Karpas-422 (cell line): Measurements from ENCODE around the gene ZNF488. TPM values are rescaled to one million over a fixed set of nuclear protein-coding genes. Genes with fewer than 3 reads are reported as not detected.

ENCODE experiments used
- DNase-seq: peaks from one replicate; pipeline ENCODE4 v3.0.0-alpha.2; 2015
- H2AFZ ChIP-seq: fragments of 200-600 bp; sonication (generic); 2 replicates; pipeline ENCODE4 v1.6.1; 2014; ENCODE audit warnings: antibody characterized with exemption, low read length, mixed read lengths
- H3K27ac ChIP-seq: fragments of 200-600 bp; sonication (generic); 2 replicates; pipeline ENCODE4 v1.5.1; 2014; ENCODE audit warnings: mild to moderate bottlenecking, low read length, moderate library complexity
- H3K27me3 ChIP-seq: fragments of 200-600 bp; sonication (generic); 2 replicates; pipeline ENCODE4 v1.6.1; 2014; ENCODE audit warnings: low read length, mixed read lengths
- H3K36me3 ChIP-seq: fragments of 200-600 bp; sonication (generic); 2 replicates; pipeline ENCODE4 v1.6.1; 2014; ENCODE audit warnings: low read length, mixed read lengths; ENCODE audit not compliant: insufficient read depth
- H3K4me1 ChIP-seq: fragments of 200-600 bp; sonication (generic); 2 replicates; pipeline ENCODE4 v1.6.1; 2014; ENCODE audit warnings: mild to moderate bottlenecking, low read length, mixed read lengths
- H3K4me2 ChIP-seq: fragments of 200-600 bp; sonication (generic); 2 replicates; pipeline ENCODE4 v1.6.1; 2014; ENCODE audit warnings: low read length, low read depth, mild to moderate bottlenecking; ENCODE audit not compliant: poor library complexity, severe bottlenecking
- H3K4me3 ChIP-seq: fragments of 200-600 bp; sonication (generic); 2 replicates; pipeline ENCODE4 v1.5.1; 2014; ENCODE audit warnings: mild to moderate bottlenecking, antibody characterized with exemption, low read length, mixed read lengths
- H3K79me2 ChIP-seq: fragments of 200-600 bp; sonication (generic); 2 replicates; pipeline ENCODE4 v1.6.1; 2014; ENCODE audit warnings: mild to moderate bottlenecking, low read length, mixed read lengths
- H3K9ac ChIP-seq: fragments of 200-600 bp; sonication (generic); 2 replicates; pipeline ENCODE4 v1.6.0; 2014; ENCODE audit warnings: low read length
- H3K9me2 ChIP-seq: fragments of 200-600 bp; sonication (generic), shearing (Covaris generic); replicated peaks from 2 replicates; pipeline ENCODE4 v1.6.0; 2014; ENCODE audit warnings: mild to moderate bottlenecking, low read length, moderate library complexity; ENCODE audit not compliant: insufficient read depth
- H3K9me3 ChIP-seq: fragments of 300-700, 200-600 bp; sonication (generic); 2 replicates; pipeline ENCODE4 v1.6.1; 2014; ENCODE audit warnings: low read length, mixed read lengths
- H4K20me1 ChIP-seq: fragments of 200-600 bp; sonication (generic); 2 replicates; pipeline ENCODE4 v1.6.1; 2014; ENCODE audit warnings: mild to moderate bottlenecking, antibody characterized with exemption, low read length, low read depth; ENCODE audit not compliant: insufficient read depth
- total RNA-seq: library from RNA; depleted of rRNA; stranded (reverse); fragments of >200 nt; shearing (Covaris generic); gene quantifications from 2 replicates; pipeline ENCODE4 v1.2.3, GENCODE V29; 2014; ENCODE audit warnings: low replicate concordance

ZNF488 gene
- total RNA-seq, 1 experiment from 2014 or later: not detected

- Histone ChIP-seq H3K9me2 (no peaks in the 10 kb centered on the region), H3K27ac (no peak overlapping the region), H3K9ac (no peak overlapping the region), H3K36me3 (no peaks in the 10 kb centered on the region), H3K79me2 (no peaks in the 10 kb centered on the region), H3K27me3 (no peaks in the 10 kb centered on the region), H3K4me1 (no peaks in the 10 kb centered on the region), H3K4me3 (no peak overlapping the region), H4K20me1 (no peaks in the 10 kb centered on the region), H3K9me3 (no peaks in the 10 kb centered on the region), H3K4me2 (no peak overlapping the region), H2AFZ (no peak overlapping the region)
- DNase-seq: no peak
Measured at GRCh38 chr10:47323636-47324296, 60.3 kb downstream of the ZNF488 start.

DNA sequence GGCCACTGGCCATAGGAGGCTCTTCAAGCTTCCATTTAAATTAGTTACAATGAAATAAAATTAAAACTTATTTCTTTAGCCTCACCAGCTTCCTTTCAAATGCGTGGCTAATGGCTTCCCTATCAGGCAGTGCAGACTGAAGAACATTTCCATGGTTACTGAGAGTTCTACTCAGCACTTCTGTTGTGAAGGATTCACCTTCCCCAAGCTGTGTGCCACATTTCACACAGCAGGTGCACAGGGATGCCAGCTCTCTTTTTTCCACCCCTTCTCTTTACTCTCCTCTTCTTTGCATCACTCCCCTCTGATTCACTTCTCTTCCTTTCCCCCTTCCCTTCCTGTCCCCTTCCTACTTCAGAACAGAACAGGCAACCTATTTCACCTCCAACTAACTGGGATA, 61.0 kb downstream of the ZNF488 start:
- H3K36me3 ChIP-seq: no peaks in the 10 kb centered on the region
- H3K27me3 ChIP-seq: no peaks in the 10 kb centered on the region
- H3K9me2 ChIP-seq: no peaks in the 10 kb centered on the region
- no peak overlapping the region for H3K27ac ChIP-seq
- H3K4me3 ChIP-seq: no peak overlapping the region
- H3K9me3 ChIP-seq: no peaks in the 10 kb centered on the region
- H3K9ac ChIP-seq: no peak overlapping the region
- H3K4me2 ChIP-seq: no peak overlapping the region
- DNase-seq: no peak
- no peaks in the 10 kb centered on the region for H3K79me2 ChIP-seq
- H3K4me1 ChIP-seq: no peaks in the 10 kb centered on the region
- H2AFZ ChIP-seq: no peak overlapping the region
- no peaks in the 10 kb centered on the region for H4K20me1 ChIP-seq

DNA sequence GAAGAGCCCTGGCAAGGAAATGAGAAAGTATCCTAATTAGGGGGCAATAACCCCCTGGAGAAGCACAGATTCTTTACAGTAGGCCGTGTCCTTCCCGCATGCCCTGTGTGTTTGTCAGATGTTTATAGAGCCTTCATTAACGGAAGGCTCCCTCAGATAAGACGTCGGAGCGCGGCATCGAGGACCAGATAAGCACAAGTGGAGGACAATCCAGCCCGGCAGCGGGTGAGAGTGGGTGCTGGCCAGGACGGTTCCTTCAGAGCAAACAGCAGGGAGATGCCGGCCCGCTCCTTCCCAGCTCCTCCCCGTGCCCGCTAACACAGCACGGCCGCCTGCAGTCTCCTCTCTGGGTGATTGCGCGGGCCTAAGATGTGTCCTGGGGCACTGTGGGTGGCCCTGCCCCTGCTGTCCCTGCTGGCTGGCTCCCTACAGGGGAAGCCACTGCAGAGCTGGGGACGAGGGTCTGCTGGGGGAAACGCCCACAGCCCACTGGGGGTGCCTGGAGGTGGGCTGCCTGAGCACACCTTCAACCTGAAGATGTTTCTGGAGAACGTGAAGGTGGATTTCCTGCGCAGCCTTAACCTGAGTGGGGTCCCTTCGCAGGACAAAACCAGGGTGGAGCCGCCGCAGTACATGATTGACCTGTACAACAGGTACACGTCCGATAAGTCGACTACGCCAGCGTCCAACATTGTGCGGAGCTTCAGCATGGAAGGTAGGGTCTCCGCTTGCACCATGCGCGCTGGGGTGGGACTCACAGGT, 61.6 kb downstream of the ZNF488 start, which contains the start of gene GDF2:
Gene GDF2, plus strand, starts transcription at position 155 of the 762 bp plus-strand sequence. Its CDS starts 215 bp downstream, at position 370.
- Histone ChIP-seq H3K79me2 (no peaks in the 10 kb centered on the region), H3K4me2 (no peak within 1 kb of the TSS), H3K36me3 (no peaks in the 10 kb centered on the region), H3K9me3 (no peaks in the 10 kb centered on the region), H2AFZ (no peak within 1 kb of the TSS), H4K20me1 (no peaks in the 10 kb centered on the region), H3K4me1 (no peaks in the 10 kb centered on the region), H3K27me3 (no peaks in the 10 kb centered on the region), H3K9me2 (no peaks in the 10 kb centered on the region), H3K27ac (no peak within 1 kb of the TSS), H3K9ac (no peak within 1 kb of the TSS), H3K4me3 (no peak within 1 kb of the TSS)
- DNase-seq: no peak

DNA sequence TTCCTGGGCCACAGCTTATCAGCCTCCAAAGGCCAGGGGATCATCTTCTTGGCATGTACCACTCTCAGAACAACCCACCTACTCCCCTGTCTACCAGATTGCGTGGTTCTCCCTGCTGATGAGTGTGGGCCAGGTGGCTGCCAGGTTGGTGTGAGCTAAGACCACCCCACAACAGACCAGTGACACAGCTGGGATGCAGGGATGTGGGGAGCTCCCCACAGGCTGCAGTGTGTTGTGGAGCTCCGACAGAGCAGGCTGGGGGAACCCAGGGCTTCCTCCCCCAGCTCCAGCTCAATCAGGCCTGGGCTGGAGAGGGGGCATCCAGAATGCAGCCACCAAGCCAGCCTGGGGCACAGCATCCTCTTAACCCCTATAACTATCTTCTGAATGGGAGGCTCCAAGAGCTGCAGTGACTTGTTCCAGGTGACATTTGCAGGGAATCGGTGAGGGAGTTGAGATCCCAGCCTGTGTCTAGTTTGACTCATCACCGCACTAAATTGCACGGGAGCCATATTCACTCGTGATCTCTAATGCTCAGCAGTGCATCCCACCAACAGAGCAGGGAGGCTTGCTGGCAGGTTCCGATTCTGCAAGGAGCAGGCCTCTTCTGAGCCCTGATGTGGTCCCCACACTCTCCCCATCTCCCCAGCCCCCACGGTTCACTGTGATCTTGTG, 62.4 kb downstream of the ZNF488 start:
- no peak overlapping the region for H3K4me3 ChIP-seq
- H3K9me2 ChIP-seq: no peaks in the 10 kb centered on the region
- no peak overlapping the region for H2AFZ ChIP-seq
- no peaks in the 10 kb centered on the region for H4K20me1 ChIP-seq
- H3K4me2 ChIP-seq: no peak overlapping the region
- H3K36me3 ChIP-seq: no peaks in the 10 kb centered on the region
- DNase-seq: no peak
- H3K27ac ChIP-seq: no peak overlapping the region
- no peaks in the 10 kb centered on the region for H3K27me3 ChIP-seq
- H3K4me1 ChIP-seq: no peaks in the 10 kb centered on the region
- H3K9me3 ChIP-seq: no peaks in the 10 kb centered on the region
- H3K79me2 ChIP-seq: no peaks in the 10 kb centered on the region
- no peak overlapping the region for H3K9ac ChIP-seq

GRCh38 chr10:47320812-47321211, 63.3 kb downstream of the ZNF488 start:
- H3K4me1 ChIP-seq: no peaks in the 10 kb centered on the region
- no peak overlapping the region for H2AFZ ChIP-seq
- H3K4me3 ChIP-seq: no peak overlapping the region
- no peak overlapping the region for H3K9ac ChIP-seq
- H4K20me1 ChIP-seq: no peaks in the 10 kb centered on the region
- H3K36me3 ChIP-seq: no peaks in the 10 kb centered on the region
- no peaks in the 10 kb centered on the region for H3K27me3 ChIP-seq
- no peak for DNase-seq
- no peaks in the 10 kb centered on the region for H3K9me2 ChIP-seq
- H3K4me2 ChIP-seq: no peak overlapping the region
- no peak overlapping the region for H3K27ac ChIP-seq
- no peaks in the 10 kb centered on the region for H3K9me3 ChIP-seq
- no peaks in the 10 kb centered on the region for H3K79me2 ChIP-seq

DNA sequence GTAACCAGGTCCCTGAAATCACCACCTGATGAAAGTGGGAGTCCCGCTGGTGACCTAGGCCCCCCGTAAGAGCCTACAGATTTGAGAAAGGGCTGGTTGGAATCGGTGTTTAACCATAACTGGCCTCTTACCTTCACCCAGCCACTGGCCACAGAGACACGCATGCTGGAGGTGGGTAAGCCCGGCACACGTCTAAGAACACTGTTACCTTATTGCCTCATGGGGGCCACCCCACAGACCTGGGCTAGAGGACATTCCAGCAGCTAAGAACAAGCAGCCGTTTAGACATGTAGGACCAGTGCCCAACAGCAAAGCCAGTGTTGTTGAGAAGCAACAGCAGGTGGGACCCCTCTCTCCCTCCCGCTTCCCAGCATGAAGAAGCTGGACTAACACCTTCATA, 64.3 kb downstream of the ZNF488 start:
- Histone ChIP-seq H3K9me2 (no peaks in the 10 kb centered on the region), H3K79me2 (no peaks in the 10 kb centered on the region), H2AFZ (no peak overlapping the region), H3K27me3 (no peaks in the 10 kb centered on the region), H3K9me3 (no peaks in the 10 kb centered on the region), H3K4me1 (no peaks in the 10 kb centered on the region), H3K4me3 (no peak overlapping the region), H3K4me2 (no peak overlapping the region), H3K36me3 (no peaks in the 10 kb centered on the region), H3K27ac (no peak overlapping the region), H3K9ac (no peak overlapping the region), H4K20me1 (no peaks in the 10 kb centered on the region)
- no peak for DNase-seq

DNA sequence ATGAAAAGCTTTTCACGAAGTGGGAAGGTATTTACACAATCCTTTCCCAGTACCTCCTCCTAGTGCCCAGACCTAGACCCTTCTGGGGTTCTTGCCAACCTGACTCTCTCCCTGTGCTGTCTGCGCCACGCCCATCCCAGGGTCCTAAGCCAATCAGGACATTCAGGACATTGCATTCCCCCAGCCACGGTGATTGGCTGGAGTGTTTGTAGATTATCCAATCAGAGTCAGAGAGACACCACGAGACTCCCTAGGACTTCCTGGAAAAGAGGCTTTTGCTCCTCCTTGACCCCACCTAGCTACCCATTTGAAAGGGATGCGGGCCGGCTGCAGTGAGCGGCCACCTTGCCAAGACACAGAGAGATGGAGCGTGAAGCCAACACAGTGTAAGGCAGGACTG, 65.4 kb downstream of the ZNF488 start:
- no peak overlapping the region for H3K4me2 ChIP-seq
- no peak overlapping the region for H3K4me3 ChIP-seq
- no peak overlapping the region for H3K27ac ChIP-seq
- H3K9ac ChIP-seq: no peak overlapping the region
- H3K36me3 ChIP-seq: no peaks in the 10 kb centered on the region
- no peaks in the 10 kb centered on the region for H3K9me3 ChIP-seq
- H3K27me3 ChIP-seq: no peaks in the 10 kb centered on the region
- no peaks in the 10 kb centered on the region for H3K9me2 ChIP-seq
- peak; percentile 78 for DNase-seq
- H3K4me1 ChIP-seq: no peaks in the 10 kb centered on the region
- no peaks in the 10 kb centered on the region for H4K20me1 ChIP-seq
- H3K79me2 ChIP-seq: no peaks in the 10 kb centered on the region
- no peak overlapping the region for H2AFZ ChIP-seq

GRCh38 chr10:47317251-47317650, 66.8 kb downstream of the ZNF488 start:
- H3K9ac ChIP-seq: no peak overlapping the region
- H3K4me1 ChIP-seq: no peaks in the 10 kb centered on the region
- no peaks in the 10 kb centered on the region for H3K9me2 ChIP-seq
- no peaks in the 10 kb centered on the region for H4K20me1 ChIP-seq
- H3K27ac ChIP-seq: no peak overlapping the region
- H3K4me2 ChIP-seq: no peak overlapping the region
- H3K9me3 ChIP-seq: no peaks in the 10 kb centered on the region
- H3K36me3 ChIP-seq: no peaks in the 10 kb centered on the region
- H3K27me3 ChIP-seq: no peaks in the 10 kb centered on the region
- no peak for DNase-seq
- no peak overlapping the region for H3K4me3 ChIP-seq
- H3K79me2 ChIP-seq: no peaks in the 10 kb centered on the region
- no peak overlapping the region for H2AFZ ChIP-seq
